ENCODE results near the gene ZNF569. TPM values are rescaled to one million over a fixed set of nuclear protein-coding genes. Genes with fewer than 3 reads are reported as not detected.

The ZNF569 gene
- total RNA-seq, result 5.2 and 7.0 TPM in 2 replicates

DNA sequence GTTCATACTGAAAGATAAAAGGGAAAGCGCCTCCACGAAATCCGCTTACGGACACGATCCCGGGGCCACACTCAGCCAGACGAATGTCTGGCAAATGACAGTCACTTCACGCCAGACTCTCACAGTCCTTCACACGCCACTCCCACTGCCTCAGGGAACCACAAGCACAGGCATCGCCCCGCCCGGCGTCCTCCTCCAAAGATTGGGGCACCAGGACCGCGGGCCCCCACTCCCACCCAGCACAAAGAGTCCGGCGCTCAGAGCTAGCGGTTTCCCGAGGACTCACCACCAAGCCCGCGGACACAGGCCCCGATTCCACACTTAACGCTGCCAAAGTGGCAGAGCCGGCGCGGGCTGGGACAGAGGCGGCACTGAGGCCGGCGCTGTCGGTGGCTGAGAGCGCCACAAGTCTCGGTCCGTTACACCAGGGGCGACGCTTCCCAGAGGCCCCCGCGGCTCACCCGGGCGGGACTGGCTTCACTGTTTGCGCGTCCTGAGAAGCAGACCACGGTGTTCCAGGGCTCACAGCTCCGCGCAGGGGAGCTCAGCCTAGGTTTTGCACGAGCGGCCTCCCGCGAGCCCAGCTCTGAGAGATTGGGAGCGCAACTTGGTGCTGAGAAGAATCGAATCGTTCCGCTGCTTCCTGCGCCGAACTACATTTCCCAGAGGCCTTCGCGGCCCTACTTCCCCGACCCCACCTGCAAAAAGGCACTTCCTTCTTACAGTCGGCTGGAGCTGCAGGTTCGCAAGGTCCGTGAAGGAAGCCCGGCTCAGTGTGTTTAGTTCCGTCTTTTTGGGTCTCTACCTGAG is at the start of gene ZNF569:
Gene ZNF569, minus strand, starts transcription at position 647 of the 810 bp plus-strand sequence. CDS start 22,523 bp downstream, outside the sequence.
- intact Hi-C loops (cut with micrococcal nuclease), result loop anchor here (1.0 to 5.0 kb wide), 11 partner anchors 40 to 1253 kb away; partner anchors contain the start of genes ZFP30, ZNF420, ZNF527 and ZNF565

DNA sequence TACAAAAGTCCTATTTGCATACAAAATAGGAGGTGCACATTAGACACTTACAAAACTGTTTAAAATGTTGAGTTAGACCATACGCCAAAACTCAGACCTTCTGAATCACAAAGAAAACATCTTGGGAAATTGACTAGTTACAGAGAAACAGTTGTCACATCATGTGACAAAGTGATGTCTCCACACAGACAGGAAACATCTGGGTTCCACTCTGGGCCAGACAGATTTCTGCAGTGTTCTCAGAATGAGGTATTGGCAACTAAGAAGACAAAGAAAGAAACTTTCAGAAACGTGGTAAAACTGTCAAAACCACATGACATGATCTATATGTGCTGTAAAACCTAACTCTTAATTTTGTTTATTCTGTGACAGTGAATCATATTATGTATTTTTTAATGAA is 46.2 kb upstream of the ZNF569 start:
- intact Hi-C loops (cut with micrococcal nuclease), result no loop called here

- intact Hi-C loops (cut with micrococcal nuclease), result no loop called here
These were observed 44.6 kb upstream of the ZNF569 start for GRCh38 chr19:37511821-37512220.

- intact Hi-C loops (cut with micrococcal nuclease), result no loop called here
These were observed 43.9 kb upstream of the ZNF569 start for GRCh38 chr19:37511186-37511585.

GRCh38 chr19:37507167-37507464 is 39.9 kb upstream of the ZNF569 start:
- intact Hi-C loops (cut with micrococcal nuclease), result loop anchor here (1.0 to 2.0 kb wide), 2 partner anchors 40 to 87 kb away; partner anchors contain the start of genes ZNF540, ZNF569 and ZNF571

DNA sequence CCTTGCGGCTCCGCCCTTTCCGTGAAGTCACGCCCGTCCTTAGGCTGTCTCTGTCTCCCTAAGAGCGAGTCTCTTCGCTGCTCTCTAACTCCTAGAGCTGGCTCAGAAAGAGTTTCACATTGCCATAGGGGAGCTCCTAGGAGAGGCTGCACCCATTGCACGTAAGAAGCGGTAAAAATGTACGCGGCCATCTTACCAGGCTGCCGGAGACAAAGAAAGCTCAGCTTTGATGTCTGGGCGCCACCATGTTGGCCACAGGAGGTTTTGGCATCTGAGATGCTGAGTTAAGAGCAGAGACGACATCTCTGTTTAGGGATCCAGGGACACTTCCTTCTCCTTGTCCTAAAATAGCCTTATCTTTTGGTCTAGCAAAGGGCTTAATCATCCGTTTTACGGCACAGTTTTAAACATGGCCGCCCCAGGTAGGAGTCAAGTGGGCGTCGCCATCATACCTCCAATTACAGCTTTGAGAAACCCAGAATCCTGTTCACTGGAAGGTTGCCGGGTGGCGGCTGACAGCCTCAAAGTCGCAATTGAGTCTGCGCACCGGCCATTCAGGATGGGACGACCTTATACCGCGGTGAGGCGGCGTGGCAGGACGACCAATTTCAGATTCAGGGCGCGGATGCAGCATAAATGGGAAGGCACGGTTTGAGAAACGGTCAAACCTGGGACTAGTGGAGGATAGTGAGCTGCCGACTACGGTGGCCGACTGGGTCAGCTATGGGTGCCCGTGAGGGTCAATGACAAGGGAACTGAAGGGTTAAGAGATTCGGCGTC is 39.3 kb upstream of the ZNF569 start, which contains the start of gene ZNF793:
Gene ZNF793, plus strand, starts transcription at position 553 of the 780 bp plus-strand sequence. CDS start 16,501 bp downstream, outside the sequence.
- intact Hi-C loops (cut with micrococcal nuclease), result loop anchor here (1.0 to 2.0 kb wide), 2 partner anchors 40 to 88 kb away; partner anchors contain the start of genes ZNF540, ZNF569 and ZNF571

DNA sequence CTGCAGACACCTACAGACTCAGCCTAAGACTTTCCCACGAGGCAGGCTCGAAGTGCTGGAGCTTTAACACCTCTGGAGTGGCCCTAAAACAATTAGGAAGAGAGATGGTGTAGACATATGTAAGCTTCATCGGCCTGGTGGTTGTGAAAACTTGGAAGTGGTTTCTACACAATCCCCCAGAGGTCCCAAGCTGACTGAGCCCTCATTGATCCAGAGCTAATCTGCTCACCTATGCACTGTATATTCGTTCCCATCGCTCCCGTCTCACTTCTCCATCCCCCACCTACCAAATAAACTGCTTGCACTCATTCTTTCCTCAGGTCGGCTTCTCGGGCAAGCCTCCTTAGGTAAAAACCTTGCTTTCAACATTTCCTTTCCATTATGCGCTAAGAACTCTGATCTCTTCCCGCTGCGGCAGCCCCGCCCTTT is 38.7 kb upstream of the ZNF569 start:
- intact Hi-C loops (cut with micrococcal nuclease), result loop anchor here (2.0 kb wide), 1 partner anchor 39 kb away; the partner anchor contains the start of gene ZNF569

GRCh38 chr19:37492213-37492612 is 25.0 kb upstream of the ZNF569 start:
- intact Hi-C loops (cut with micrococcal nuclease), result no loop called here

DNA sequence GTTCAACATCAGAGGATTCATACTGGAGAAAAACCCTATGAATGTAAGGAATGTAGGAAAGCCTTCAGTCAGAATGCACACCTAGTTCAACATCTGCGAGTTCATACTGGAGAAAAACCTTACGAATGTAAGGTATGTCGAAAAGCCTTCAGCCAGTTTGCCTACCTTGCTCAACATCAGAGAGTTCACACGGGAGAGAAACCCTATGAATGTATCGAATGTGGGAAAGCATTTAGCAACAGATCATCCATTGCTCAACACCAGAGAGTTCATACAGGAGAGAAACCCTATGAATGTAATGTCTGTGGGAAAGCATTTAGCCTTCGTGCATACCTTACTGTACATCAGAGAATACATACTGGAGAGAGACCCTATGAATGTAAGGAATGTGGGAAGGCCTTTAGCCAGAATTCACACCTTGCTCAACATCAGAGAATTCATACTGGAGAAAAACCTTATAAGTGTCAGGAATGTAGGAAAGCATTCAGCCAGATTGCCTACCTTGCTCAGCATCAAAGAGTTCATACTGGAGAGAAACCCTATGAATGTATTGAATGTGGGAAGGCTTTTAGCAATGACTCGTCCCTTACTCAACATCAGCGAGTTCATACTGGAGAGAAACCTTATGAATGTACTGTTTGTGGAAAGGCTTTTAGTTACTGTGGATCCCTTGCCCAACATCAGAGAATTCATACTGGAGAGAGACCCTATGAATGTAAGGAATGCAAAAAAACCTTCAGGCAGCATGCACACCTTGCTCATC is 17.3 kb upstream of the ZNF569 start:
- intact Hi-C loops (cut with micrococcal nuclease), result no loop called here

DNA sequence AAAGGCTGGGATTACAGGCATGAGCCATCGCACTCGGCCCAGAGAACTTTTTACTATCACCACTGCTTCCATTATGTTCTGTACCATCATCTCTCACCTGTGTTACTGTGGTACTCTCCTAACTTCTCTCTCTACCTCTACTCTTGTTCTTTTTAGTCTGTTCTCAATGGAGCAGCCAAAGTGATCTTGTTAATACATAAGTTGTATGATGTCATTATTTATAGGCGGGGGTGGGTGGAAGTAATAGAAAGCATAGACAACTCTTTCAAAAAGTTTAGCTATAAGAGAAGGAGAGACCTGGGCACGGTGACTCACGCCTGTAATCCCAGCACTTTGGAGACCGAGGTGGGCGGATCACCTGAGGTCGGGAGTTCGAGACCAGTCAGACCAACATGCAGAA is 4.9 kb upstream of the ZNF569 start:
- intact Hi-C loops (cut with micrococcal nuclease), result no loop called here

- intact Hi-C loops (cut with micrococcal nuclease), result no loop called here
These were observed 3.0 kb upstream of the ZNF569 start for GRCh38 chr19:37470216-37470615.

DNA sequence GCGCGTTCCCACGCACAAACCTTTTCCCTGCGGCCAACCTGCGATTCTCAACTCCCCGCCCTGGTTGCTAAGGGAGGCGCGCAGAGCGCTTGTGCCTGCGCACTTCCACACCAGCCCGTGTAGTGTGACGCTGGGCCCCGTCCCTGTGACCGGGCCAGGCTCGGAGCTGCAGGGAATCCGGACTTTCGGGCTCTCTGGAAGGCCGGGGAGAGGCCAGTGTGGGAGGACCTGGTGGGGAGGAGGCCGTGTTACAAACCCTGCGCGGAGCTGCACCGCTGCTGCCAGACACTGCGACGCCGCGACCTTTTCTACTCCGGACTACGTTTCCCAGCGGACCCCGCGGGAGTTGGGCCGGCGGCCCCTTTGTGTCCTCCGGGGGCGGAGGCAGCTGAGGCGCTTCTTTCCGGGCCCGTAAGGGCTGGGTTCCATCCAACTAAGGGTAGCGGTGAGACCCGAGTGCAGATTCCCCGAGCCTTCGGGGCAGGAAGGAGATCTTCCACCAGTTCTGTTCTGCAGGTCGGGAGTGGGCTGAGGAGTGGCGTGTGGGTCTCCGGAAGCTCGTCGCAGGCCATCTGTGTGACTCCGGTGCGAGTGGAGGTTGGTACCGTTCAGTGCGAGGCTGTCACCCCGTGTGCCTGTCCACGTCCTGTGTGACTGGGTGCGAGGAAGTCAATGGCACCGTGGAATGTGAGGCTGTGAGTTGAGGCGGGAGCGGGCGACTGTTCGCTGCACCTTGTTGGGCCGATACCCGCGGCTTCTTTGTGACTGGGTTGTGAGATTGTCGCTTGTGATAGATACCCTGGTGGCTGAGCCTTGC is 1.9 kb upstream of the ZNF569 start, which contains the start of gene ZNF570:
Gene ZNF570, plus strand, starts transcription at position 396 of the 817 bp plus-strand sequence. CDS start 999 bp downstream, outside the sequence.
- intact Hi-C loops (cut with micrococcal nuclease), result loop anchor here (1.0 to 5.0 kb wide), 6 partner anchors 125 to 619 kb away; partner anchors contain the start of genes SIPA1L3, WDR87, ZNF345 and ZNF420

GRCh38 chr19:37467608-37468090 is 405 bp upstream of the ZNF569 start:
- intact Hi-C loops (cut with micrococcal nuclease), result loop anchor here (1.0 to 5.0 kb wide), 12 partner anchors 39 to 1253 kb away; partner anchors contain the start of genes SIPA1L3, WDR87, ZFP30 and ZNF420

DNA sequence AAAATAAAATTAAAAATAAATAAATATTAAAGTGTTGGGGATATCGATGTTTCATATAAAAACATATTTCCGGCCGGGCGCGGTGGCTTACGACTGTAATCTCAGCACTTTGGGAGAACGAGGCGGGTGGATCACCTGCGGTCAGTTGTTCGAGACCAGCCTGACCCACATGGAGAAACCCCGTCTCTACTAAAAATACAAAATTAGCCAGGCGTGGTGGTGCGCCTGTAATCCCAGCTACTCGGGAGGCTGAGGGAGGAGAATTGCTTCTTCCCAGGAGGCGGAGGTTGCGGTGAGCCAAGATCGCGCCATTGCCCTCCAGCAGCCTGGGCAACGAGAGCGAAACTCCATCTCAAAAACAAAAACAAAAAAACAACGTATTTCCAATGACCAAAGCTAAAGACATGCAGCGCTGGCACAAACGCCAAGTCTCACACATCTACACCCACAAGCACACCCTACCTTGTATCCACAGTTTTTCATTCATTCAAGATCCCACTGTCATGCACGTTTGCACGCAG is 907 bp downstream of the ZNF569 start:
- intact Hi-C loops (cut with micrococcal nuclease), result loop anchor here (2.0 to 5.0 kb wide), 7 partner anchors 40 to 780 kb away; partner anchors contain the start of genes ZFP30, ZNF420, ZNF567 and ZNF585A

DNA sequence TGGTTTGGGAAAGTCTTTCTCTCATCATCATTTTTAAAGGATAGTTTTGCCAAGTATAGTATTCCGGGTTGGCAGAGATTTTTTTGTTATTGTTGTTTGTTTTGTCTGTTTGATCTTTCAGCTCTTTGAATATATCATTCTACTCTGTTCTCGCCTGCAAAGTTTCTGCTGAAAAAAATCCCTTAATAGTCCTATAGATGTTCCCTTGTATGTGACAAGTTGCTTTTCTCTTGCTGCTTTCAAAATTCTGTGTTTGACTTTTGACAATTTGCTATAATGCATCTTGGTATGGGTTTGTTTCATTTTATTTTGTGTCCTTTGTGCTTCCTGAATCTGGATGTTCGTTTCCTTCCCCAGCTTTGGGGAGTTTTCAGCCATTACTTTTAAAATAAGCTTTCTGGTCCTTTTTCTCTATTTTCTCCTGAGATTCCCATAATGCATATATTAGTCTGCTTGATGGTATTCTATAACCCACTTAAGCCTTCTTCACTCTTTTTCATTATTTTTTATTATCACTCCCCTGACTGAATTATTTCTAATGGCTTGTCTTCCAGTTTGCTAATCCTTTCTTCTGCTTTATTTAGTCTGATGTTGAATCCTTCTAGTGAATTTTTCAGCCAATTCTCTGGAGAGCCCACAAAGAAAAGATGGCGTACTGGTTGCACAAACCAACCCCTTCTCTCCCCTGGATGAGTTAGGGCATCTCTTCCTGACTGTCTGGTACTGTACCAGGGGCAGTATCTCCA is 14.6 kb downstream of the ZNF569 start:
- intact Hi-C loops (cut with micrococcal nuclease), result no loop called here

DNA sequence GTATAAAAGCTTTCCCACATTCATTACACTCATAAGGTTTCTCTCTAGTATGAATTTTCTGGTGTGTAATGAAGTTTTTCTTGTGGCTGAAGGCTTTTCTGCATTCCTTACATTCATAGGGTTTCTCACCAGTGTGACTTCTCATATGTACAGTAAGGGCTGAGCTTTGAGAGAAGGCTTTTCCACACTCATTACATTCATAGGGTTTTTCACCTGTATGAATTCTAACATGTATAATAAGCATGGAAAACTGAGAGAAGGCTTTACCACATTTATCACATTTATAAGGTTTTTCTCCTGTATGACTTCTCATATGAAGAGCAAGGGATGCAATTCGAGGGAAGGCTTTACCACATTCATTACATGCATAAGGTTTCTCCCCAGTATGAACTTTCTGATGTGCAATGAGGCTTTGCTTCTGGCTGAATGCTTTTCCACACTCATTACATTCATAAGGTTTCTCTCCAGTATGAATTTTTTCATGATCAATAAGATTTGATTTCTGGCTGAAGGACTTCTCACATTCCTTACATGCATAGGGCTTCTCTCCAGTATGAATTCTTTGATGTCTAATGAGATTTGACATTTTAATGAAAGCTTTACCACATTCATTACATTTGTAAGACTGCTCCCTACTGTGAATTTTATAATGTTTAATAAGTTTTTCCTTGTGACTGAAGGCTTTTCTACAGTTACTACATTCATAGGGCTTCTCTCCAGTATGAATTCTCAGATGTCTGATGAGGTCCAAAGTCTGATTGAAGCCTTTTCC is 53.7 kb downstream of the ZNF569 start:
- intact Hi-C loops (cut with micrococcal nuclease), result no loop called here

DNA sequence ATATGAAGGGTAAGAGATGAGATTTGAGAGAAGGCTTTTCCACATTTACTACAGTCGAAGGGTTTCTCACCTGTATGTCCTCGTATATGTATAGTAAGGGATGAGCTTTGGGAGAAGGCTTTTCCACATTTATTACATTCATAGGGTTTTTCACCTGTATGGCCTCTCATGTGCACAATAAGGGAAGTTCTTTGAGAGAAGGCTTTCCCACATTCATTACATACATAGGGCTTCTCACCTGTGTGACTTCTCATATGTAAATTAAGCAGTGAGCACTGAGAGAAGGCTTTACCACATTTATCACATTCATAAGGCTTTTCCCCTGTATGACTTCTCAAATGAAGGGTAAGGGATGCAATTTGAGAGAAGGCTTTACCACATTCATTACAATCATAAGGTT is 54.5 kb downstream of the ZNF569 start:
- intact Hi-C loops (cut with micrococcal nuclease), result no loop called here

All from T-helper 2 cell treated with Interferon-gamma antibody and Interleukin-4, amounts not matched to agents 100 ng/mL and 5 ng/mL, for 36 hours (primary cell).